T-cell (primary cell): ENCODE results near the gene STK11IP. TPM values are rescaled to one million over a fixed set of nuclear protein-coding genes. Genes with fewer than 3 reads are reported as not detected.
A peak's percentile ranks its signal among the peaks of the same experiment; 100 is the strongest.

ENCODE experiments used
- ATAC-seq, 4 experiments: fragments of 200-7000 bp in 3 of 4; fragments of 150-1000 bp in 1 of 4; cut with Tn5 transposase; replicated peaks in 1 of 4; 1 replicate in 3 of 4; 2 replicates in 1 of 4; pipeline ENCODE4 v1.10.0; 2021; ENCODE audit warnings: moderate library complexity in 3 of 4, mild to moderate bottlenecking in 2 of 4, moderate number of reproducible peaks in 1 of 4
- CTCF ChIA-PET, 2 donors: fragments of 300-600 bp; sonication (Branson Sonifier 250); formaldehyde crosslinking; loops; one replicate each; lab custom pipeline; 2022; ENCODE audit warnings: antibody characterized with exemption in 2 of 2; lab: Charles Lee
- POLR2A ChIA-PET, 2 donors: fragments of 300-600 bp; sonication (Branson Sonifier 250); formaldehyde crosslinking; loops; one replicate each; lab custom pipeline; 2022; ENCODE audit warnings: antibody characterized with exemption in 2 of 2; lab: Charles Lee
- DNase-seq, 35 experiments: peaks; one replicate each; pipeline versions ENCODE4 v3.0.0 to v3.0.0-alpha.2; 2013 to 2023
- H3K27ac ChIP-seq: one replicate; pipeline ENCODE4 v1.5.1; 2013; ENCODE audit warnings: low read length
- H3K27me3 ChIP-seq, 2 experiments: replicated peaks in 1 of 2; 1 replicate in 1 of 2; 2 replicates in 1 of 2; pipeline versions ENCODE4 v1.6.1 to v1.7.0; 2013; ENCODE audit warnings: low read length in 1 of 2, mixed read lengths in 1 of 2; ENCODE audit not compliant: control insufficient read depth in 2 of 2, insufficient read depth in 2 of 2; ENCODE audit errors: extremely low read depth in 1 of 2
- H3K36me3 ChIP-seq, 2 donors: 1 replicate in 1 of 2; 2 replicates in 1 of 2; pipeline versions ENCODE4 v1.6.1 to v1.7.0; 2013; ENCODE audit warnings: low read length in 1 of 2; ENCODE audit not compliant: control insufficient read depth in 2 of 2, insufficient read depth in 1 of 2; ENCODE audit errors: extremely low read depth in 1 of 2
- H3K4me1 ChIP-seq, 2 experiments: 1 replicate in 1 of 2; 2 replicates in 1 of 2; pipeline versions ENCODE4 v1.6.1 to v1.7.0; 2013; ENCODE audit warnings: low read length in 2 of 2, mixed read lengths in 1 of 2; ENCODE audit not compliant: insufficient read depth in 2 of 2, control insufficient read depth in 1 of 2; ENCODE audit errors: extremely low read depth in 1 of 2
- H3K4me3 ChIP-seq, 2 donors: 1 replicate in 1 of 2; 2 replicates in 1 of 2; pipeline versions ENCODE4 v1.5.1 to v1.7.0; 2013; ENCODE audit warnings: mild to moderate bottlenecking in 2 of 2, low read length in 1 of 2, moderate library complexity in 1 of 2; ENCODE audit not compliant: control insufficient read depth in 1 of 2; ENCODE audit errors: extremely low read depth in 1 of 2
- H3K9me3 ChIP-seq: 2 replicates; pipeline ENCODE4 v1.7.0; 2013
- H3K27ac Mint-ChIP-seq, 2 donors: one replicate each; pipeline ENCODE4 v1.8.0; 2020 to 2021; ENCODE audit warnings: mild to moderate bottlenecking in 2 of 2, mixed read lengths in 2 of 2
- H3K27me3 Mint-ChIP-seq, 2 donors: one replicate each; pipeline ENCODE4 v1.8.0; 2021 to 2022; ENCODE audit warnings: mixed read lengths in 2 of 2
- H3K36me3 Mint-ChIP-seq: one replicate; pipeline ENCODE4 v1.8.0; 2021; ENCODE audit warnings: mixed read lengths
- H3K4me1 Mint-ChIP-seq, 3 donors: one replicate each; pipeline ENCODE4 v1.8.0; 2020 to 2022; ENCODE audit warnings: mixed read lengths in 3 of 3, mild to moderate bottlenecking in 1 of 3
- H3K4me3 Mint-ChIP-seq, 3 donors: one replicate each; pipeline ENCODE4 v1.8.0; 2020 to 2022; ENCODE audit warnings: mild to moderate bottlenecking in 3 of 3, mixed read lengths in 3 of 3, moderate library complexity in 3 of 3
- H3K9me3 Mint-ChIP-seq, 3 donors: one replicate each; pipeline ENCODE4 v1.8.0; 2020 to 2022; ENCODE audit warnings: mixed read lengths in 3 of 3
- WGBS: methylation state at CpG from one replicate; pipeline ENCODE4 v1.1.5; 2013; ENCODE audit warnings: missing lambda C conversion rate; ENCODE audit not compliant: insufficient coverage; 5-methylcytosine and 5-hydroxymethylcytosine counted together
- total RNA-seq, 35 experiments: library from RNA in 6 of 35; stranded (reverse) in 6 of 35; fragments of 120-200 nt in 1 of 35; gene quantifications; one replicate each; pipeline versions ENCODE4 v1.2.1 to v1.2.4 and lab custom pipeline; 2013 to 2026

Gene STK11IP
- total RNA-seq, 5 donors from 2014 or later (not counting 1 experiment from before 2014, with no cell fraction given) = 25.9 to 52.8 (median 49.3) TPM

- POLR2A ChIA-PET = no interaction called here
- no peak for DNase-seq
- no peak overlapping the region for H3K4me3 Mint-ChIP-seq
Observed at GRCh38 chr2:219638217-219638947, 40.7 kb downstream of the STK11IP start.

GRCh38 chr2:219638948-219639755, 41.5 kb downstream of the STK11IP start:
- 68% methylated on average over 20 of the region's 24 CpGs for WGBS
- DNase-seq (peak in 1 of 35 experiments; percentile 19), ATAC-seq (no peak)
- no peak overlapping the region for H3K27ac ChIP-seq
- Mint-ChIP-seq H3K36me3 (no peaks in the 10 kb centered on the region), H3K27ac (no peak overlapping the region), H3K4me1 (peaks cover 0 to 7% (median 6%) of the 10 kb centered on the region in 3 donors), H3K9me3 (no peaks in the 10 kb centered on the region), H3K4me3 (no peak overlapping the region), H3K27me3 (peaks cover 8 to 36% of the 10 kb centered on the region in 2 donors)
- peaks cover 0 to 76% of the 10 kb centered on the region in 2 experiments for H3K27me3 ChIP-seq
- H3K4me1 ChIP-seq = peaks cover 0 to 21% of the 10 kb centered on the region in 2 experiments
- H3K36me3 ChIP-seq = no peaks in the 10 kb centered on the region
- no peaks in the 10 kb centered on the region for H3K9me3 ChIP-seq
- CTCF ChIA-PET = interaction anchor here (0.6 to 1.2 kb wide), 2 partner anchors 20 to 47 kb away, joined by 3 to 6 read pairs; no protein-coding TSS in a partner anchor
- POLR2A ChIA-PET = no interaction called here
- no peak overlapping the region for H3K4me3 ChIP-seq

More at GRCh38 chr2:219638217-219638947, 40.7 kb downstream of the STK11IP start:
- H3K4me1 Mint-ChIP-seq = peaks cover 0 to 7% (median 6%) of the 10 kb centered on the region in 3 donors
- no peak overlapping the region for H3K27ac Mint-ChIP-seq
- Histone ChIP-seq H3K9me3 (no peaks in the 10 kb centered on the region), H3K36me3 (no peaks in the 10 kb centered on the region), H3K4me3 (no peak overlapping the region), H3K27ac (no peak overlapping the region), H3K27me3 (peaks cover 0 to 69% of the 10 kb centered on the region in 2 experiments), H3K4me1 (peaks cover 0 to 21% of the 10 kb centered on the region in 2 experiments)
- peaks cover 8 to 28% of the 10 kb centered on the region in 2 donors for H3K27me3 Mint-ChIP-seq
- no peak for ATAC-seq
- CTCF ChIA-PET = interaction anchor here in 1 of 2 donors (1.2 kb wide), 1 partner anchor 19 kb away, joined by 3 read pairs; no protein-coding TSS in a partner anchor
- no peaks in the 10 kb centered on the region for H3K36me3 Mint-ChIP-seq
- WGBS = 87% methylated on average over 14 of the region's 17 CpGs
- H3K9me3 Mint-ChIP-seq = no peaks in the 10 kb centered on the region

- Mint-ChIP-seq H3K27ac (no peak overlapping the region), H3K4me3 (no peak overlapping the region), H3K36me3 (no peaks in the 10 kb centered on the region), H3K27me3 (peaks cover 13 to 45% of the 10 kb centered on the region in 2 donors), H3K4me1 (peaks cover 0 to 7% (median 6%) of the 10 kb centered on the region in 3 donors), H3K9me3 (no peaks in the 10 kb centered on the region)
- ATAC-seq (no peak), DNase-seq (no peak)
- POLR2A ChIA-PET = interaction anchor here in 1 of 2 donors (0.6 kb wide), 1 partner anchor 445 kb away, joined by 3 read pairs; no protein-coding TSS in a partner anchor
- Histone ChIP-seq H3K9me3 (no peaks in the 10 kb centered on the region), H3K4me1 (peaks cover 0 to 21% of the 10 kb centered on the region in 2 experiments), H3K27ac (no peak overlapping the region), H3K36me3 (no peaks in the 10 kb centered on the region), H3K4me3 (no peak overlapping the region), H3K27me3 (peaks cover 0 to 75% of the 10 kb centered on the region in 2 experiments)
- CTCF ChIA-PET = interaction anchor here (0.7 to 1.4 kb wide), 8 partner anchors 9 to 355 kb away, joined by 3 to 6 read pairs (median 4); no protein-coding TSS in a partner anchor
- WGBS = 96% methylated on average over 4 of the region's 7 CpGs
Observed at GRCh38 chr2:219641390-219642068, 43.9 kb downstream of the STK11IP start.

- Histone ChIP-seq H3K4me1 (peaks cover 0 to 21% of the 10 kb centered on the region in 2 experiments), H3K27me3 (peaks cover 0 to 70% of the 10 kb centered on the region in 2 experiments), H3K27ac (no peak overlapping the region), H3K4me3 (no peak overlapping the region), H3K36me3 (no peaks in the 10 kb centered on the region), H3K9me3 (no peaks in the 10 kb centered on the region)
- ATAC-seq = no peak
- ChIA-PET CTCF (interaction anchor here (0.5 to 1.4 kb wide), 11 partner anchors 10 to 571 kb away, joined by 3 to 6 read pairs (median 4); no protein-coding TSS in a partner anchor), POLR2A (no interaction called here)
- Mint-ChIP-seq H3K9me3 (no peaks in the 10 kb centered on the region), H3K4me3 (no peak overlapping the region), H3K27ac (no peak overlapping the region), H3K4me1 (peaks cover 0 to 7% (median 6%) of the 10 kb centered on the region in 3 donors), H3K36me3 (no peaks in the 10 kb centered on the region), H3K27me3 (peaks cover 11 to 44% of the 10 kb centered on the region in 2 donors)
- no peak for DNase-seq
- no CpG with 5 or more reads among the region's 8 CpGs for WGBS
Observed at GRCh38 chr2:219642069-219642454, 44.4 kb downstream of the STK11IP start.

- H3K4me1 Mint-ChIP-seq = peaks cover 0 to 7% (median 6%) of the 10 kb centered on the region in 3 donors
- Histone ChIP-seq H3K27me3 (peaks cover 0 to 66% of the 10 kb centered on the region in 2 experiments), H3K36me3 (no peaks in the 10 kb centered on the region), H3K9me3 (no peaks in the 10 kb centered on the region), H3K27ac (no peak overlapping the region), H3K4me3 (no peak overlapping the region), H3K4me1 (peaks cover 0 to 21% of the 10 kb centered on the region in 2 experiments)
- no peaks in the 10 kb centered on the region for H3K9me3 Mint-ChIP-seq
- POLR2A ChIA-PET = no interaction called here
- no peaks in the 10 kb centered on the region for H3K36me3 Mint-ChIP-seq
- 0% methylated on average over 17 of the region's 24 CpGs for WGBS
- ATAC-seq (peak; percentile 97 to 99 (median 99)), DNase-seq (peak; percentile 75 to 94 (median 86))
- peaks cover 8 to 48% of the 10 kb centered on the region in 2 donors for H3K27me3 Mint-ChIP-seq
- CTCF ChIA-PET = interaction anchor here (0.5 to 1.4 kb wide), 7 partner anchors 11 to 572 kb away, joined by 3 to 6 read pairs (median 4); no protein-coding TSS in a partner anchor
- no peak overlapping the region for H3K4me3 Mint-ChIP-seq
- H3K27ac Mint-ChIP-seq = no peak overlapping the region
Observed at GRCh38 chr2:219642465-219643083, 44.9 kb downstream of the STK11IP start.
